HG02610 (cell line): Measurements from ENCODE around the gene C2.
"Not testable (repeated sequence)": the region's sequence is repeated elsewhere in the genome, so short reads cannot be mapped to it uniquely, and the experiment has no call there.

Experiments
- ATAC-seq: cut with Tn5 transposase; IDR thresholded peaks from one replicate; pipeline ENCODE4 v1.9.1; 2021; ENCODE audit warnings: mild to moderate bottlenecking, moderate library complexity; ENCODE audit not compliant: unreplicated experiment

Gene C2

GRCh38 chr6:31920811-31921210 is 6.7 kb upstream of the C2 start:
- no peak for ATAC-seq

- no peak for ATAC-seq
These were observed 4.6 kb upstream of the C2 start for GRCh38 chr6:31922942-31923341.

GRCh38 chr6:31927863-31928671 is 550 bp downstream of the C2 start:
- ATAC-seq, result no peak

- ATAC-seq, result no peak
These were observed 1.1 kb downstream of the C2 start for GRCh38 chr6:31928672-31928939.

- ATAC-seq, result no peak
These were observed 3.4 kb downstream of the C2 start for GRCh38 chr6:31930962-31931361.

GRCh38 chr6:31932137-31932536 is 4.6 kb downstream of the C2 start:
- not testable (repeated sequence) for ATAC-seq

GRCh38 chr6:31933537-31933936 is 6.0 kb downstream of the C2 start:
- ATAC-seq, result no peak

- no peak for ATAC-seq
These were observed 7.5 kb downstream of the C2 start for GRCh38 chr6:31935021-31935420.

GRCh38 chr6:31935823-31936222 is 8.3 kb downstream of the C2 start:
- no peak for ATAC-seq

GRCh38 chr6:31940256-31940664 is 12.7 kb downstream of the C2 start:
- no peak for ATAC-seq

GRCh38 chr6:31943742-31944141 is 16.2 kb downstream of the C2 start:
- no peak for ATAC-seq

GRCh38 chr6:31945154-31945506 is 17.6 kb downstream of the C2 start:
- no peak for ATAC-seq

GRCh38 chr6:31945507-31946369 is 18.2 kb downstream of the C2 start, which contains the start of gene CFB:
CFB (plus strand) TSS chr6:31946095; CDS start chr6:31946222, 127 bp downstream.
- ATAC-seq, result no peak

GRCh38 chr6:31946370-31946885 is 18.9 kb downstream of the C2 start:
- ATAC-seq, result no peak

- ATAC-seq, result no peak
These were observed 19.7 kb downstream of the C2 start for GRCh38 chr6:31947070-31947675.

- ATAC-seq, result no peak
These were observed 20.3 kb downstream of the C2 start for GRCh38 chr6:31947864-31948263.

GRCh38 chr6:31948306-31948705 is 20.8 kb downstream of the C2 start:
- ATAC-seq, result no peak

- no peak for ATAC-seq
These were observed 21.4 kb downstream of the C2 start for GRCh38 chr6:31948753-31949413.

- no peak for ATAC-seq
These were observed 22.5 kb downstream of the C2 start for GRCh38 chr6:31949926-31950548.

- no peak for ATAC-seq
These were observed 24.8 kb downstream of the C2 start for GRCh38 chr6:31952140-31952805.
